ENCODE data around the gene PPP5C.
"Not testable (repeated sequence)": the region's sequence is repeated elsewhere in the genome, so short reads cannot be mapped to it uniquely, and the experiment has no call there.

The PPP5C gene

DNA sequence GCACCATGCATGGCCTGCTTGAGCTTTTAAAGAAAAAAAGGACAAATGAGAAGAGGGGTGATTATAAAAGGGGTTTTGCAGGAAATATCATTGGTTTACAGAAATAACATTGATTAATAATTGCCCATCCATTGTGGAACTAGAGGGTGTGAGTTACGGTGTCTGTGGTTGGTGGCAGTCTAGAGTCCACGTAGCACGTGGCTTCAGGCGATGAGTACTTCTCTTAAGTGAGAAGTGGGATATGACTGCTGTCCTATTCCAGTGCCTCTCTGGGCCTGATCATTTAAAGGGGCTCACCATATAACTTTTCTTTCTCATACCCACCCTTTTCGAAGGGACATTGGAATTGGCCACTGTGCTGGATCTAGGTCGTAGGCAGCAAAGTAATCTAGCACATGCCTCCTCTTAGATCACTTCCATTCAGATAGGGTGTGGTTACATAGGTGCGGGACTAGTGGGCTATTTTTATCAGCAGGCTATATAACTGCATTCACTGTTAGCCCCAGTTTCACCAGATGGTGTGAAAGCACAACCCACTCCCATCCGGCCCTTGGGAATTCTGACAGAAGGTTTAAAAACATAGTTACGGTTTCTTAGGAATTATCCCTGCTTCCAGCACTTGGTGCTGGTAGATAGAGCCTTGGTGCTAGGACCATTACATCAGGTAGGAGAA is 19.9 kb downstream of the PPP5C start:
- DNase-seq, result no peak

DNA sequence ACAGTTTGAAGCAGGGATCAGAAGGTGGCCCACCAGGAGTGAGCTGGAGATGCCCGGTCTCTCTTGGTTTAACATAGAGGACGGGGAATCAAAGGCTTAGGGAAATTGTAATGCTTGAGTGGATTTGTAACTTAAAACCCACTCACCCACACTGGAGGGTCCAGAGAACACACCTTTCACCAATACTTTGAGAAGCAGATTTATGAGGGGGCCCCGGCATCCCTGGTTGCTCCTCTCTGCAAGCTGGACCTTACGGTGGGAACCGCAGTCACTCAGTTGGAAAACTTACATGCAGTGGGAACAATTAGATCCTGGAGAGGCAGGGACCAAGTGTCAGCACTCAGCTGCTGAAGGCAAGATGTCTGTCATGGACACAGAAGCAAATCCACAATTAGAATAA is 20.5 kb downstream of the PPP5C start:
- no peak for DNase-seq

DNA sequence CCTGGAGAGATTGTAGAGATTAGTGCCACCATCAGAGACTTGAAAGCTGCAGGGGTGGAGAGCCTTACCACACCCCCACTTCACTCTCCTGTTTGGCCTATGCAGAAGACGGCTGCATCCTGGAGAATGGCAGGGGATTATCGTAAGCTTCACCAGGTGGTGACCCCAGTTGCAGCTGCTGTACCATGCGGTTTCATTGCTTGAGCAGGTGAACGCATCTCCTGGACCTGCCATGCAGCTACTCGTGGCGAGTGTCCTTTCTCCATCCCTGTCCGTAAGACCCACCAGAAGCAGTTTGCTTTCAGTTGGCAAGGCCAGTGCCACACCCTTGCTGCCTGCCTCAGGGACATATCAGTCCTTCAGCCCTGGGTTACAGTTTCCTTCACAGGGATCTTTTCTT is 21.2 kb downstream of the PPP5C start:
- no peak for DNase-seq

DNA sequence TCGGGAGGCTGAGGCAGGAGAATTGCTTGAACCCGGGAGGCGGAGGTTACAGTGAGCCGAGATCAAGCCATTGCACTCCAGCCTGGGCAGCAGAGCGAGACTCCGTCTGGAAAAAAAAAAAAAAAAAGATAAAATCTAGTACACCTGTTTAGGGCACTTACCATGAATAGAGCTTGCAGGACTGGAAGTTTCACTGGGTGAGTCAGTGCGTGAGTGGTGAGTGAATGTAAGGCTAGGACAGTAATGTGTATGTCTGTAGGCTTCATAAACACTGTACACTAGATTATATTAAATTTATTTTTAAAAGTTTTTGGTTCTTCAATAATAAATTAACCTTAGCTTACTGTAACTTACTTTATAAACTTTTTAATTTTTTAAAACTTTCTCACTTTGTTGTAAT is 22.9 kb downstream of the PPP5C start:
- DNase-seq, result no peak

DNA sequence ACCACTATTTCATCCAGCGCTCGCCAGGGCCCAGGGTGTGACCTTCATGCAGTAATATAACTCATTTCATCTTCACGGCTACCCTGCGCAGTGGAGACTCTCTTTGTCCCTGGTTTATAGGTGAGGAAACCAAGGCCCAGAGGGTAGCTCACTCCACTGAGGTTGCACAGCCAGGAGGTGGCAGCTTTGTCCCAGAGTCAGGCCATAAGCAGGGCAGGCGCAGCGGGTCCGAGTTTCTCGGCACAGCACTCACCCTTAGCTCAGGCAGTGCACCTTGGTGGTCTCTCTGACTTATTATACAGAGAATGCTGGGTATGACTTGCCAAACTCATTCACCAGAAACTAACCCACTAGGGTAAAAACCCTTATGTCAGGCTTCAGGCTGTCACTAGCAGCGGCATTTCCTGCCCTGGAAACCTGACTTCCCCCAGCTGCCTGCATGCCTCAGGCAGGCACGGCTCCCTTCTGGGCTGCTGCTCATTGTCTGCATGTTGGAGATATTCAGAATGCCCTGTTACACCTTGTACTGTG is 24.5 kb downstream of the PPP5C start:
- no peak for DNase-seq

DNA sequence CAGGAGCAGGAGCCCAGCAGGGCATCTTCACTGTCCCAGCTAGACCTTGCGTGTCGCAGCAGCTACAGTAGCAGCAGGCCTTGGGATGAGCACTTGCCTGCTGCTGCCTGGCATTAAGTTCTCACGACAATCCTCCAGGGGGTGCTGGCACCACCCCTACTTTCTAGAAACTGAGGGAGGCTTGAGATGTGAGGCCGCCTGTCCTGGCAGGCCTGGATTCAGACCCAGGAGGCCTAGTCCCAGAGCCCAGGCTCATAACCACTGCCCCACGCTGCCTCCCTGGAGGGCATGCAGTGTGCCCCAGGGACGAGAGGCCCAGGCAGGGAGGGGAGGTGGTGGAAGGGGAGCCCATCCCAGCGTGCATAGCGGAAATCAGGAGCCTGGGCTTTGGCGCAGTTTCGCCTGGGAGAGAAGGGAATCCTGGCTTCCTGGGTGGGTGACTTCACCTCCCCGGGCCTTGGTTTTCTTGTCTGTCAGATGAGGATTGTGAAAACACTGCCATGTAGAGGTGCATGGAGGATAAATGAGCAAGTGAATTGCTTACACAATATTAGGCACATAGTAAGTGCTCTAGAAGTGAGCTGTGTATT is 26.1 kb downstream of the PPP5C start:
- DNase-seq, result no peak

DNA sequence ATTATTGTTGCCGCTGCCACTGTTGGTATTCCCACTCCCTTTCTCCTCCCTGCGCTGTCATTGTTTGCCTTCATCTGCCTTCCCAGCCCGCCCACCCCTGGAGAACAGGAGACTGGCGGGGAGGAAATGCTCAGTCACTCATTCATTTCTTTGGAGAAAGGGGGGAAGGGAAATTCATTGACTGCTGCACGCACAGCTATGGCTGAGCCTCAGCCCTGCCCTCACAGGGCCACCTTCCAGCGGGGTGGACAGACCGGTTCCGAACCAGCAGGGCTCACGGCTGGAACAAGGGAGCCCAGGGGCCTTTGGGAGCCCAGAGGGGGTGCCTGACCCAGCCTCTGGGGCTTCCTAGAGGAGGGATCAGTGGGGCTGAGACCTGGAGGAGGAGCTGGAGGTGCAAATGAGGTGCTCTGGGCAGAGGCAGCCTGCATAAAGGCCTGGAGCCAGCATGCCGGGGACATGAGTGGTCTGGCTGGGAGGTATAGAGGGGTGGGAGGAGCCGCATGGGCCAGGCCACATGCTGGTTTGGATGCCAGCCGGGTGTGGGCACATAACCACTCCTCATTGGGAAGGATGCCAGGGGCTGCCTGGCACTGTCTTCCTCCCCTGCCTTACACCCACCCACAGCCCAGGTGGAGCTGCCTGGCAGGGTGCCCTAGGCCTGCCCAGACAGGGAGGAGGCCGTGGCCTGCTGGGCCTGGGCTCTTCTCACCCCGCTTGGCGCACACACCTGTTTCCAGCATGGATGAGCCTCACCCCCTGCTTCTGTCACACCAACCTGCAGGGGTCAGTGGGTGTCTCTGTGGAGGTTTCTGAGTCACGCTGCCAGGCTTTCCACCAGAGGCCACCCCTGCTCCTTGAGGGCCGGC is 26.8 kb downstream of the PPP5C start:
- DNase-seq, result no peak

DNA sequence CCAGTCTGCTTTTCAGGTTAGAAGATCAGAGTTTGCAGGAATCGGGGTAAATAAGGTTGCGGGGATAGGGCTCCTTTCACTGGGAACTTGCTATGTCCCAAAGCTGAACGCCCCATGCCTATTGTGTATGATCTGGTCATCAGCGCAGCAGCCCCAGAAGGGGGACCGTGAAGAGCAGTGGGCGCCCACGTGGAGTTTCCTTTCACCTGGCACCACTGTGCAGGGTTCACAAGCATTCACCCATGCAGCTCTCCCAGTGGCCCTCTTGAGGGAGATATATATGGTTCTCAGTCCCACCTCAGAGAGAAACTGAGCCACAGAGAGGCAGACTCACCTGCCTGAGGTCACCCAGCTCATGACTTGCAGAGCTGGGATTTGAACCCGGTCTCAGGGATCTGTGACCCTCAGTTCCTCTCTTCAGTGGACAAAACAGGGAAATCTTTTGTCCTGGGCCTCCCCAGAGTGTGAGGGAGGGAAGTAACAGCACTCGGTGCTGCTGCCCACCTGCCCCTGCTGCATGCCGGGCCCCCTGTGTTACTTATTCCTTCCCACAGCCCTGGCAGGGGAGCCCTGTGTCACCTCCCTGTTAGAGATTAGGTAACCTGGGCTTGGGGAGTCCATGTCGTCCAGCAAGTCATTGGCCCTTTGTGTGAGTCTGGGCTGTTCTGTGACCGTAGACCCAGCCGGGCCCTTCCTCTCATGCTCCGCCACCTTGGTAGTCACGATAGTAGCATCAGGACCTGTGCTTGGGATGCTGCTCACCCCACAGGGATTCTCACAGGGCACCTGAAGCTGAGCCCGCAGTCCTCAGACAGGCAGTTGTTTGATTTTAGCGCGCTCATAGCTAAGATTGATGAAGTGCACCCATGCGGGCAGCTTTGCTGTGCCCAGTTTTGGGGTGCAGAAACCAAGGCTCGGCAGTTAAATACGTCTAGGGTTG is 27.9 kb downstream of the PPP5C start:
- DNase-seq, result no peak

DNA sequence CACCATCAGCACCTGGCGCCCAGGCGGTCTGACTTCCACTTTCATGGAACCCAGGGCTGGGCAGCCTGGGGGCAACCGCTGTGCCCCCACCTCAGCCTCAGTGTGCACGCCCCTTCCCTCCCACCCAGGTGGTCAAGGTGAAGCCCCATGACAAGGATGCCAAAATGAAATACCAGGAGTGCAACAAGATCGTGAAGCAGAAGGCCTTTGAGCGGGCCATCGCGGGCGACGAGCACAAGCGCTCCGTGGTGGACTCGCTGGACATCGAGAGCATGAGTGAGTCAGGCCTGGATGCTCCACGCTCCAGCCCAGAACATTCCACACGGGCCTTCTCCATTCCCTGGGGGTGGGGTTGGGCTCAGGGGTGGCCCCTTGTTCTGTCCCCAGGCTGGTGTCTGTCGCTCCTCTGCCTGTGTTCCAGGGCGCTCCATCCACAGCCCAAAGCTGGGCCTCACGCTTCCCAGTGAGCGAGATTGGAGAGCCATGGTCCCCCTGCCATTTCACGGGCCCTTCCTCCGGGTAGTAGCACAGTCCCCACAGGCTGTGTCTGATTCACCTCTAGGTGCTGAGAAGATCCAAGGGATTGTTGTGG is 28.7 kb downstream of the PPP5C start:
- not testable (repeated sequence) for DNase-seq

DNA sequence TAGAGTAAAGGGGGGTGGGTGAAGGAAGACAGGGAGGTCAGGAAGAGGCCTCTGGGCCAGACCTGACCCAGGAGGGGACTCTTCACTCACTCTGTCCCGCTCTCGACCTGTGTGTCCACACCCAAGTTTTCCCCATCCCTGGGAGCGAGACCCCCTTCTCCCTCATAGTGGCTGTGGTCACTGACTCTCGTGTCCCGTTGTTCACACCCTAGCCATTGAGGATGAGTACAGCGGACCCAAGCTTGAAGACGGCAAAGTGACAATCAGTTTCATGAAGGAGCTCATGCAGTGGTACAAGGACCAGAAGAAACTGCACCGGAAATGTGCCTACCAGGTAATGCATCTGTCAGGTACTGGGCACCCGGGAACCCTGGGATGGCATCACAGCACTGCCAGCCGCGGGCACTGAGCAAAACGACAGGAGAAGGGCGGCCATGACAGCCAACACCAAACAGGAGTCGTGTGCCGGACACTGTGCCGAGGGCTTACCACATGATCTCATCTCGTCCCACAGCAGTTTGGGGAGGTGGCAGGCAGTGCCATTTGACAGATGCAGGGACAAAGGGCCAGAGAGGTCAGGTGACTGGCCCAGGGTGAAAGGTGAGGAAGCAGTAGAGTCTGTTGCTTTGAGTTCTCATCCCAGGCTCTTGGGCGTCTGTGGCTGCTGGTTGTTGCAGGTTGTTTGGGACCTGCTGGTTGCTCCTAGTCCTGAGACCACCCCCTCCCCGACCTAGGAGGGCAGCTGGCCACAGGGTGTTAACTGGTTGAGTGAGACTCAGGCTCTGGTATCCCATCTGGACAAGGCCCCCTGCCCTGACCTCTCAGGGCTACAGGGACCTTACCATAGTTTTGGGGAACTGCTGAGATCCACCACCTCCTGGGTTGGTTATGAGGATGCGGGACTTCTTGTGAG is 29.6 kb downstream of the PPP5C start:
- no peak for DNase-seq

DNA sequence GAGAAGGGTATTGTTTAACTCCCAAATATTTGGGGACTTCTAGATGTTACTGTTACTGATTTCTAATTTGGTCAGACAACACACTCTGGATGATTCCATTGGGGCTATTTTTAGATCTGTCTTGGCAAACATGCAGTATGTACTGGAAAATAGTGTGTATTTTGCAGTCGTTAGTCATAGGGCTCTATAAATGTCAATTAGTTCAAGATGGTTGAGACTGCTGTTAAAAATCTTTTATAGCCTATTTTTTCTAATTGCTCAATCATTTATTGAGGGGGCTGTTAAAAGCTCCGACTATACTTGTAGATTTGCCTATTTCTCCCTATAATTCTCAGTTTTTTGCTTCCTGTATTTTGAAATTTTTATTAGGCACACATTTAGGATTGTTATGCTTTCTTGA is 31.4 kb downstream of the PPP5C start:
- no peak for DNase-seq

DNA sequence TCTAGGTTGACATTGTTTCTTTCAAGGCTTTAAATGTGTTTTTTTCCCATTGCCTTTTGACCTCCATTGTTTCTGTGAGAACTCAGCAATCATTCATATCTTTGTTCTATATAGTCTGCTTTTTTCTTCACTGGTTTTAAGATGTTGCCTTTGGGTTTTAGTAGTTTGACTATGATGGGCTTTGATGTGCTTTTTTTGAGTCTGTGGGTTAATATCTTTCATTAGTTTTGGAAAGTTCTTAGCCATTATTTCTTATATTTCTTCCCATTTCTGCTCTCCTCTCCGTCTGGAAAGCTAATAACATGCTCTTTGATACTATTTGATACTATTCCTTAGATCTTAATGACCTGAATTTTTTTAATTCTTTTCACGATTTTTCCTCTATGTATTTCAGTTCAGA is 33.8 kb downstream of the PPP5C start:
- no peak for DNase-seq

DNA sequence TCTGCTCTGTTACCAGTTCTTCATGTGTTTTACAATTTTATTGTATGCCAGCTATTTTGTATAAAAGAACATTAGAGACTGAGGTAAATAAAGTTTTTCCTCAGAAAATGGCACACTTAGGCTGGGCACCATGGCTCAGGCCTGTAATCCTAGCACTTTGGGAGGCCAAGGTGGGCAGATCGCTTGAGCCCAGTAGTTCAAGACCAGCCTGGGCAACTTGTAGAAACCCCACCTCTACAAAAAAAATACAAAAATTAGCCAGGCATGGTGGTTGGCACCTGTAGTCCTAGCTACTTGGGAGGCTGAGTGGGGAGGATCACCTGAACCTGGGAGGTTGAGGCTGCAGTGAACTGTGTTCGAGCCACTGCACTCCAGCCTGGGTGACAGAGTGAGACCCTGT is 34.5 kb downstream of the PPP5C start:
- DNase-seq, result no peak

DNA sequence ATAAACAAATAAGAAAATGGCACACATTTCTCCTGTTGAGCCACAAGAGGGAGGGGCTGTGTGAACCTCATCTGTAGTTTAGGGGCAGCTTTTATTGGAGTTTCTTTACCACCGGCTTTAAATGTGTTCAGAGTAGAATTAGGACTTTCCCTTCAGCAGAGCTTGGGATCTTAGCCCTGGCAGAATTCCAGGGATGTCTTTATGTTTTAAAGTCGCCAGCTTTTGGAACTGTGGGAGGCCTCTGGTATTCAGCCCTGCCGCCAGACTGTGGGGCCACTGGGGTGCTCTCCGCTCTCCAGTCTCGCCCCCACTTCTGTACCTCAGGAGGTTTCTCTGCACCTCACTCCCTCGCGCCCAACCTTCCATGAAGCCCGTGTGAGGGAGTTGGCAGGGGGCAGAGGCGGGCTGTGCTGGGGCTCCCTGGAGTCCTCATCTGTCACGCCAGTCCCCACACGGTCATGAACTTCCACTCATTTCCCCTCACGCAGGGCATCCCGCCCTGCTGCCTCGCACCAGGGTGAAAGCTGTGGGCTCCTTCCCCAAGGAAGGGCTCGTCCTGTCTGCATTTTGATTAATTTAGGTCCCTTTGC is 35.0 kb downstream of the PPP5C start:
- no peak for DNase-seq

DNA sequence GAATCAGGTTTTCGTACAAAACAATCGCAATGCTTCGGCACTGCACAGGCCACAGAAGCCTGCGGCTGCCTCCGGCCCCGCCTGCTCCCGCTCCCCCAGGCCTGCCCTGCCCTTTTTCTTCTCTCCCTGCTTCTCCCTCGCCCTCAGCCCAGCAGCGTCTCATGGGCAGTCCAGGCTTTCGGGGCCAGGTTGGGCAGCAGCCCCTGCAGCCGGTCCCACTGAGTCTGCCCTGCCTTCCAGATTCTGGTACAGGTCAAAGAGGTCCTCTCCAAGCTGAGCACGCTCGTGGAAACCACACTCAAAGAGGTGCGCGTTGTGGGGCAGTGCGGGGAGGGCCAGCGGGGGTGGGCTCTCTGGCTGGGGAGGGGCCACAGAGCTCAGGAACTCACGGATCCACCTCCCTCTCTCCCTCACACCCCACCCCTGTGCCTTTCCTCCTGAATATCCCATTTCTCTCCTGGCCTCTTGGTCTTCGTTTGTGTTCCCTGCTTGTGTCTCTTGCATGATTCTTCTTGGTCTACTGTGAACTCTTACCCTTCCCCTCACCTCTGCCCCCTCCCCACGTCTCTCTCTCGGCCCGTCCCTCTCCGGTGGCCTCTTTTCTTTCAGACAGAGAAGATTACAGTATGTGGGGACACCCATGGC is 36.4 kb downstream of the PPP5C start:
- DNase-seq, result no peak

DNA sequence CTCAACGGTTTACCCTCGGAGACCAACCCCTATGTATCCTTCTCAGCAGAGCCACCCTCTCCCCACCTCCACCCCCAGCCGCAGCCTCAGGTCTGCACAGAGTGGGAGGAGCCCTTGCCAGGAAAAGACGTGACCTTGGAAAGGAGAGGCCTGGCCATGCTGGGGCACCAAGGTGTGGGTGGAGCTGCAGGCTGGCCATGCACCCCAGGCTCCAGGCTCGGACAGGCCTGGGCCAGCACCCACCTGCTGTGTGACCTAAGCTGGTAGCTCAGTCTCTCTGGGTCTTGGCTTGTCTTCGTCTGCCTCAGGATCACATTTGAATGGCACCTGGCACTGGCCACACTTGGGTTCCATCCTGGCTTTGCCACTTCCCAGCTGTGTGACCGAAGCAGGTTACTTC is 37.0 kb downstream of the PPP5C start:
- no peak for DNase-seq

DNA sequence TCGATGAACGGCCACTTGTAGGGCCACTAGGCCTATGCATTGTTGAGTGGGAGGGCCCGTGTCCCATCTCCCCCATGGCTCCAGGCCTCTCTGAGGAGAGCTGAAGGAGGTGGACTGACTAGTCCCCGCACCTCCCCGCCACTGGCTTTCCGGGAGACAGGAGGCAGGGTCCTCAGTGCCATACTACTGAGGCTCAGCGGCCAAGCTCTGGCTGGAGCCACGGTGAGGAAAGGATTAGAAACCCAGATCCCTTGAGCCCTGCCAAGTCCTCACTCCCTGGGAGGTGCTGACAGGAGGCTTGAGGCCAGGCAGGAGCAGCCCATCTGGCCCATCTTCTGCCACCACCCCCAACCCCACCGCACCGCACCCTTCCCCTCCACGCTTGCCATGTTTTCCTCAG is 37.5 kb downstream of the PPP5C start:
- DNase-seq, result no peak

DNA sequence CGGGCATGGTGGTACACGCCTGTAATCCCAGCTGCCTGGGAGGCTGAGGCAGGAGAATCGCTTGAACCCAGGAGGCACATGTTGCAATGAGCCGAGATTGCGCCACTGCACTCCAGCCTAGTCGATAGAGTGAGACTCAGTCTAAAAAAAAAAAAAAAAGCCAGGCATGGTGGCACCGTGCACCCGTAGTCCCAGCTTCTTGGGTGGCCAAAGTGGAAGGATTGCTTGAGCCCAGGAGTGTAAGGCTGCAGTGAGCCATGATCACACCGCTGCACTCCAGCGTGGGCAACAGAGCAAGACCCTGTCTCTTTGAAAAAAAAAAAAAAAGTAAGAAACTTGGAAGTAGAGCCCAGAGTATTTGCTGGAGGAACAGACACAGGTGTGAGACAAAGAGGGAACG is 38.7 kb downstream of the PPP5C start:
- no peak for DNase-seq

DNA sequence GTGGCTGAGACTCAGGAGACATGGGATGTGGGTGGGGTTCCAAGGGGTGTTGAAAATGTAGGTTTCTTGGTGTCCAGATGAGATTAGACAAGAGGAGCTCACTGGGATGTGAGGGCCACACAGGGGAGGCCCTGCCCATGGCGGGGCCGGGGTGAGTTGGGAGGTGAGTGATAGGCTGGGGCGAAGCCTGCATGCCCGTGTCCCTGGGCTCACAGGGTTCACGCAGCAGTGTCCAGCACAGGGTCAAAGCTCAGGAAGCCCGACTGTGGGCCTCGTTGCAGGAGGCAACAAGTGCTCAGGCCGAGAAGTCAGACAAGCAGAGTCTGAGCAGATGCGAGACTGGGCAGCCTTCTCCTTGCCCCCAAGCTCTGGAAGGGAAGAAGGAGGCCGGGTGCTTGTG is 39.3 kb downstream of the PPP5C start:
- no peak for DNase-seq

DNA sequence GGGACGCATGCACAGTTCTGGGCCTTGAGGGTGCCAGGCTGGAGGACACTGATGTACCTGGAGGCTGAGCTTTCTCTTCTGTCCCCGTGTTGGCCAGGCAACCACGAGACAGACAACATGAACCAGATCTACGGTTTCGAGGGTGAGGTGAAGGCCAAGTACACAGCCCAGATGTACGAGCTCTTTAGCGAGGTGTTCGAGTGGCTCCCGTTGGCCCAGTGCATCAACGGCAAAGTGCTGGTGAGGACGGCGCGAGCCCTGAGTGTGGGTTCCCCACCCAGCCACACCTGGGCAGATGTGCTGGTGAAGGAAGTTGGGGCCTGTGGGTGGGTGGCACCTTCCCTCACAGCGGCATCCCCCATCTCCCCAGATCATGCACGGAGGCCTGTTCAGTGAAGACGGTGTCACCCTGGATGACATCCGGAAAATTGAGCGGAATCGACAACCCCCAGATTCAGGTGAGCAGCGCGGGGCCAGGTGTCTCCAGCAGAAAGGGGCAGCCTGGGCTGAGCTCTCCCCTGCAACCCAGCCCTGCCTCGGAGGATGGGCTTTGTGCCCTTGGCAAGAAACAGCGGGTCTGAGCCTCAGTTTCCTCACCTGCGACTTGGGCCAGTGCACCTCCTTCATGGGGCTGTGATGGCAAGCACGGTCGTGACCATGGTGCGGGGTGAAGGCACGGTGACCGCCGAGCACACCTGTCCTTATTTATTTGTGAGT is 40.3 kb downstream of the PPP5C start:
- DNase-seq, result no peak

Data from NCI-H526 treated with DMSO at 0.1 percent for 48 hours (cell line).